HG03442 (cell line): ENCODE data around the gene FCER2.
"Not testable (repeated sequence)": the region's sequence is repeated elsewhere in the genome, so short reads cannot be mapped to it uniquely, and the experiment has no call there.

ENCODE experiments used
- ATAC-seq: cut with Tn5 transposase; IDR thresholded peaks from one replicate; pipeline ENCODE4 v1.9.1; 2021; ENCODE audit warnings: mild to moderate bottlenecking, moderate library complexity; ENCODE audit not compliant: unreplicated experiment

Gene FCER2

GRCh38 chr19:7701654-7702457 lies at the start of gene FCER2:
TSS of gene FCER2 (minus strand) at chr19:7702131. CDS start at chr19:7699760, 2,371 bp downstream.
- peak; percentile 44 for ATAC-seq

GRCh38 chr19:7751157-7751783 lies 49.3 kb upstream of the FCER2 start:
- no peak for ATAC-seq

GRCh38 chr19:7748756-7749155 lies 46.8 kb upstream of the FCER2 start:
- ATAC-seq: no peak

- no peak for ATAC-seq
Observed at GRCh38 chr19:7748171-7748570, 46.2 kb upstream of the FCER2 start.

- no peak for ATAC-seq
Observed at GRCh38 chr19:7746903-7747884, 45.3 kb upstream of the FCER2 start, which contains the start of gene CD209. TSS of gene CD209 (minus strand) at chr19:7747534. CDS start at chr19:7747511, 23 bp downstream.

- not testable (repeated sequence) for ATAC-seq
Observed at GRCh38 chr19:7746306-7746705, 44.4 kb upstream of the FCER2 start.

GRCh38 chr19:7744871-7745650 lies 43.1 kb upstream of the FCER2 start:
- ATAC-seq: no peak

GRCh38 chr19:7744199-7744786 lies 42.4 kb upstream of the FCER2 start:
- ATAC-seq: no peak

- ATAC-seq: peak; percentile 50
Observed at GRCh38 chr19:7743425-7743841, 41.5 kb upstream of the FCER2 start.

- ATAC-seq: no peak
Observed at GRCh38 chr19:7742991-7743390, 41.1 kb upstream of the FCER2 start.

- ATAC-seq: no peak
Observed at GRCh38 chr19:7742575-7742974, 40.6 kb upstream of the FCER2 start.

- ATAC-seq: no peak
Observed at GRCh38 chr19:7740682-7741054, 38.7 kb upstream of the FCER2 start.

- ATAC-seq: no peak
Observed at GRCh38 chr19:7739801-7740681, 38.1 kb upstream of the FCER2 start.

GRCh38 chr19:7739211-7739755 lies 37.4 kb upstream of the FCER2 start:
- ATAC-seq: no peak

GRCh38 chr19:7738023-7738422 lies 36.1 kb upstream of the FCER2 start:
- ATAC-seq: no peak

- no peak for ATAC-seq
Observed at GRCh38 chr19:7737215-7737614, 35.3 kb upstream of the FCER2 start.

- no peak for ATAC-seq
Observed at GRCh38 chr19:7736148-7736547, 34.2 kb upstream of the FCER2 start.
